Neural progenitor cell (in vitro differentiated cells): ENCODE measurements around the gene DPF3.

ENCODE experiments used
- CTCF ChIP-seq: fragments of 200-600 bp; sonication (generic); IDR thresholded peaks from 2 replicates; pipeline ENCODE4 v1.5.1; 2017; ENCODE audit warnings: antibody characterized with exemption, mild to moderate bottlenecking
- EZH2 ChIP-seq: fragments of 200-600 bp; sonication (generic); IDR thresholded peaks from 2 replicates; pipeline ENCODE4 v1.6.1; 2017; ENCODE audit warnings: antibody characterized with exemption, mild to moderate bottlenecking, moderate library complexity

GRCh38 chr14:72851635-72852034 is 42.3 kb downstream of the DPF3 start:
- no peak for TF ChIP-seq CTCF
- no peak for TF ChIP-seq EZH2
